ENCODE measurements around the gene DLG4. TPM values are rescaled to one million over a fixed set of nuclear protein-coding genes. Genes with fewer than 3 reads are reported as not detected.

Gene DLG4
- total RNA-seq, 2 donors from 2014 or later, result 9.8 to 16.1 TPM

DNA sequence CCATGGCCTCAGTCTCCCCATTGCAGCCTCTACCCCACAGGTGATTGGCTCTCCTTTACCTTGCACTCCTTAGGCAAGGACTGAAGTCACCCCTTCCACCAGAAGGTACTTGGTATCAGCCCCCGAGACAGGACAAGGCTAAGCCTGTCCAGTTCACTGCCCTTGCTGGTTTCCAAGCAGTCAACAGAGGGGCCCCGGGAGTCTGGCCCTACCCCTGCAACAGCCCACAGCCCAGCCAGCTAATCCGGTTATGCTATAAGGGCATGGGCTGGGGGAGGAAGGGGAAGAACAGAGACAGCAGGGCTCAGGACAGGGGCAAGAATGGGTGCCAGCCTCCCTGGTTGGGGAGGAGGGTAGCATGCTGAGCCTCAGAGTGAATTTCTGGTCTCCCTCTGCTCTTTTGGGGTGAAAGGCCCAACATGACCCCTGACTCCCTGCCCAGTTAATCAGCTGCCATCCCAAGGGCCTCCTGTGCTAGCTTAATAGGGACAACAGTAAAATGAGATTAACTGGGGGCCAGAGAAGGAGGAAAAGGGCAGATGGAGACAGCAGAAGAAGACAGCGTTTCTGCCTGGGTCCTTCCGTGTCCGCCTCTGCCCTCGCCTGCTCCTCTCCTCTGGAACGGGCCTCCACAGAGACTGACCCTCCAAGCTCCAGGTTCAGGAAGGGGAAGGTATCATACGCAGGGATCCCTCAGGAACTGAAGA lies 10.7 kb downstream of the DLG4 start:
- Mint-ChIP-seq H3K27me3 (peaks cover 8% of the 10 kb centered on the region), H3K27ac (peak overlapping the region; percentile 85), H3K36me3 (ENCODE audit: low read depth) (no peaks in the 10 kb centered on the region), H3K4me1 (peaks cover 54% of the 10 kb centered on the region), H3K4me3 (no peak overlapping the region)
- H3K9me3 ChIP-seq (ENCODE audit: control insufficient read depth, low read length, poor library complexity, severe bottlenecking), result no peaks in the 10 kb centered on the region
- DNase-seq, result no peak
- no peak for ATAC-seq

DNA sequence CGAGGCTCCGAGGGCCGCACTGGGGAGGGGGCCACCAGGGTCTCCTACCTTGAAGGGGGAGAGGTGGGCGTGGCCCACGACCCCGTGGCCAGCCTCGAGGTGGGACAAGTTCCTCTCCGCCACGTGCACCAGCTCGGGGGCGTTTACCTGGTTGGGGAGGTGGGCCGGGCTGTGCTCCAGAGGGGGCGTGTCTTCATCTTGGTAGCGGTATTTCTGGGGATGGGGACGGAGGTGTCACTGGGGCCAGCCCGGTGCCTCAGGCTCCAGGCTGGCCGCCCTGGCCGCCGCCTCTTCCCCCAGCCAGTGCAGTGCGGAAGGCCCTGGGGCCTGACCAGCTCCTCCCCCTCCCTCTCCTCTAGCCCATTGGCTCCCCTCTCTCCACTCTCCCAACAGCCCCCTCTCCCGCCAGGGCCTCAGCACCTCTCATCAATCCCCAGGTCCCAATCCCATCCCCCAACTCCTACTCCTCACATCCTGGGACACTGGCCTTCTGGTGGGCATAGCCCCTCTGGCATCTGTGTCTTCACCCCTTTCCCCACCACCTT lies 11.5 kb downstream of the DLG4 start:
- no peak overlapping the region for H3K4me3 Mint-ChIP-seq
- DNase-seq (no peak), ATAC-seq (no peak)
- peak overlapping the region; percentile 100 for H3K27ac Mint-ChIP-seq
- H3K4me1 Mint-ChIP-seq, result peaks cover 50% of the 10 kb centered on the region
- no peaks in the 10 kb centered on the region for H3K36me3 Mint-ChIP-seq (ENCODE audit: low read depth)
- peaks cover 8% of the 10 kb centered on the region for H3K27me3 Mint-ChIP-seq
- no peaks in the 10 kb centered on the region for H3K9me3 ChIP-seq (ENCODE audit: control insufficient read depth, low read length, poor library complexity, severe bottlenecking)

DNA sequence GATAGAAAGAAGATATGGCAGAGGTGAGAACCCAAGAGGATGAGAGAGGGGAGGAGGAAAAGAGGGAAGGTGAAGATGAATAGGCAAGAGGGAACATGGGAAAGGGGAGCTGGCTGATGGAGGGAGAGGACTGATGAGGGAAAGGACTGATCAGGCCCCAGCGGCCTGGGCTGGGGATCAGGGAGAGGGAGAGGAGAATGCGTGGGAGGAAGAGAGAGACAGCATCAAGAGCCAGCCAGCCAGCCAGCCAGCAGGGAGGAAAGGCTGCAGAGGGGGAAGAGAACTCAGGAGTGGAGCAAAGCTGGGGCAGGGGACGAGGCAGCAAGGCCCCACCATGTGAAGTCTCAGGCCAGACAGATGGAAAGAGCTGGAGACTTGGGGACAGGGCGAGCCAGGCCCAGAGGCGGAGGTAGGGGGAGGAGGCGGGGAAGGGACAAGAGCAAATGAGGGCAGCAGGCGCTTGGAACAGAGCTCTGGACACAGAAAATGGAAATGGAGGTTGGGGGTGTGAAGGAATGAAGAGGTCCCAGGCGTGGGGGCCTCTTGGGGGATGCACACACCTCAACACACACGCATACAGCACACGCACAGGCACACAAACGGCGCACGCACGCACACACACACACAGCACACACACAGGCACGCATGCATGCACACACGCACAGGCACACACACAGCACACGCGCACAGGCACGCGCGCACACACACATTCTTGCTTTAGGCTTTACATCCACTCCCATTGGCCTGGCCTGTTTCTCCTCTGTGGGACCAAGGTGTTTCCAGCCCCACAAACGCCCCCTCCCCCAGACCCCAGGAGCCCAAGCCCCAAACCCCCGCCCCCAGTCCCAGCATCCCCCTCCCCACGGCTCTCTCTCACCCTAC lies 12.3 kb downstream of the DLG4 start:
- Mint-ChIP-seq H3K4me1 (peaks cover 50% of the 10 kb centered on the region), H3K27me3 (peaks cover 6% of the 10 kb centered on the region), H3K4me3 (no peak overlapping the region), H3K27ac (peak overlapping the region; percentile 100), H3K36me3 (ENCODE audit: low read depth) (no peaks in the 10 kb centered on the region)
- ATAC-seq, result no peak
- no peak for DNase-seq
- no peaks in the 10 kb centered on the region for H3K9me3 ChIP-seq (ENCODE audit: control insufficient read depth, low read length, poor library complexity, severe bottlenecking)

DNA sequence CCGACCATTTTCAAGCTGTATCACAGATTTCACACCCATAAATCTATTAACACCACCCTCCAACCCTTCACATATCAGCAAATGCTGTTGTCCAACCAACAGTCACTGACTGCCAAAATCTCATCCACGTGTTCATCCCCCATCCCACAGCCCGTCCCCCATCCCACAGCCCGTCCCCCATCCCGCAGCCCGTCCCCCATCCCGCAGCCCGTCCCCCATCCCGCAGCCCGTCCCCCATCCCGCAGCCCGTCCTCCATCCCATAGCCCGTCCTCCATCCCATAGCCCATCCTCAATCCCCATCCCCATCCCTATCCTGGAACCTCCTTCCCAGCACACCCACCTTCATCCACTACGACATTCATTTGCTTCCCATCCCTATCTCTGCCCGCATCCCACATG lies 14.1 kb downstream of the DLG4 start:
- H3K27ac Mint-ChIP-seq, result peak overlapping the region; percentile 100
- H3K9me3 ChIP-seq (ENCODE audit: control insufficient read depth, low read length, poor library complexity, severe bottlenecking), result no peaks in the 10 kb centered on the region
- H3K4me1 Mint-ChIP-seq, result peaks cover 44% of the 10 kb centered on the region
- no peaks in the 10 kb centered on the region for H3K27me3 Mint-ChIP-seq
- no peak for DNase-seq
- H3K4me3 Mint-ChIP-seq, result peak overlapping the region; percentile 90
- no peak for ATAC-seq
- H3K36me3 Mint-ChIP-seq (ENCODE audit: low read depth), result no peaks in the 10 kb centered on the region

DNA sequence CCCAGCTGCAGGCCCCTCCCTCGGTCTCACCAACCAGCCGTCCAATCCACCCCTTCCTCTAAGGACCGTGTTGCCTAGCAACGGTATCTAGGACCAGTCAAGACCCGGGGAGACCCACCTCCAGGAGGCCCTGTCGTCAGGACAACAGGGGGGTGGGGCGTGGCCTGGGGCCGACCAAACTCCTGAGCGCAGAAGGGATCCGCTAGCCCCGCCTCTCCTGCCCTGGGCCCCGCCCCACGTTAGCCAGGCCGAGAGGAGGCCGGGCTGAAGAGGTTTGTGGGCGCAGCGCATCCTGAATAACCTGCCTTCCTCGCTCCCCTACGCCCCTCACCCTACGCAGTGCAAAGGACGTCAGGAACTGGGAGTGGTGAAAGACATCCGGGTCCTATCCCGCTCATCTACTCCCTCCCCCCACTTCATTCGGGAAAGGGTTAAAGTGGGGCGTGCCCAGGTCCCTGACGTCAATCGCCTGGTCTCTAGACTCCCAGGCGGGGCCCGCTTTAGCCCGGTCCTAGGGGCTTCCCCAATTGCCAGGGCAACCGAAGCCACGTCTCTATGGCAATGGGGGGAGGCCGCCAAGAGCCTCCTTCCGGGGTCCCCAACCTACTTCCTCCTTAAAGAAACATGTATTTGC lies 14.7 kb downstream of the DLG4 start:
- ATAC-seq, result peak; percentile 84
- DNase-seq, result peak; percentile 96
- Mint-ChIP-seq H3K4me3 (peak overlapping the region; percentile 90), H3K4me1 (peaks cover 40% of the 10 kb centered on the region), H3K27ac (peak overlapping the region; percentile 100), H3K36me3 (ENCODE audit: low read depth) (no peaks in the 10 kb centered on the region), H3K27me3 (no peaks in the 10 kb centered on the region)
- no peaks in the 10 kb centered on the region for H3K9me3 ChIP-seq (ENCODE audit: control insufficient read depth, low read length, poor library complexity, severe bottlenecking)

DNA sequence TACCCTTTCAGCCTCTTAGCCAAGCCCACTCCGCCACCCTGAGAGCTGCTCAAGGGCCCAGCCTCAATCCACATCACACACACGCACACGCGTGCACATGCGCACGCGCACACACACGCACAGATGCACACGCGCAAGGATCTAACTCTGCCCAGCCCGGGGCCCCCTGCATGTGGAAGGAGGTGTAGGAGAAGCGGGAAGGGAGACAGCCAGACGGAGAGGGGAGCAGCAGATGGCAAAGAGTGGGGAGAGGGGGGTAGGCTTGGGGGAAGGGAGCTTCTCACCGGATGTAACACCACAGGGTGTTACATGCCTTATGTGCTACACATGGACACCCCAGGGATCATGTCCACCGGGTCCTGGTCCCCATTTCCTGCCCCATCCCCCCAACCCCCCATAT lies 15.3 kb downstream of the DLG4 start:
- H3K4me3 Mint-ChIP-seq, result peak overlapping the region; percentile 90
- DNase-seq, result no peak
- ATAC-seq, result peak; percentile 1

DNA sequence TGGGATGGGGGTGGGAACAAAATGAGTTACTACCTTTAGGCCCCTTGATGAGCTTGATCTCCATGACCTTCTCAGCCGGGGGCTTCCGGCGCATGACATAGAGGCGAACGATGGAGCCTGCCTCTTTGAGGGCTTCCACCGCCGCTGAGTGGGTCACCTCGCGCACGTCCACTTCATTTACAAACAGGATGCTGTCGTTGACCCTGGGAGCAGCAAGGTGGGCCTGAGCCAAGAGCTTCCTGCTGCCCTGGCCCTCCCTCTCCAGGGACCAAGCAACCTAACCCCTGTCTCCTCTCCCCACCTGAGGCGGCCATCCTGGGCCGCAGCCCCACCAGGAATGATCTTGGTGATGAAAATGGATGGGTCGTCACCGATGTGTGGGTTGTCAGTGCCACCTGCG lies 16.2 kb downstream of the DLG4 start:
- DNase-seq (no peak), ATAC-seq (no peak)
- H3K27me3 Mint-ChIP-seq, result no peaks in the 10 kb centered on the region
- peak overlapping the region; percentile 100 for H3K27ac Mint-ChIP-seq
- H3K9me3 ChIP-seq (ENCODE audit: control insufficient read depth, low read length, poor library complexity, severe bottlenecking), result no peaks in the 10 kb centered on the region
- H3K36me3 Mint-ChIP-seq (ENCODE audit: low read depth), result no peaks in the 10 kb centered on the region
- H3K4me3 Mint-ChIP-seq, result peak overlapping the region; percentile 67
- peaks cover 38% of the 10 kb centered on the region for H3K4me1 Mint-ChIP-seq

More for the DNA sequence above, 15.3 kb downstream of the DLG4 start:
- Mint-ChIP-seq H3K27me3 (no peaks in the 10 kb centered on the region), H3K4me1 (peaks cover 39% of the 10 kb centered on the region), H3K36me3 (ENCODE audit: low read depth) (no peaks in the 10 kb centered on the region), H3K27ac (peak overlapping the region; percentile 100)
- H3K9me3 ChIP-seq (ENCODE audit: control insufficient read depth, low read length, poor library complexity, severe bottlenecking), result no peaks in the 10 kb centered on the region

DNA sequence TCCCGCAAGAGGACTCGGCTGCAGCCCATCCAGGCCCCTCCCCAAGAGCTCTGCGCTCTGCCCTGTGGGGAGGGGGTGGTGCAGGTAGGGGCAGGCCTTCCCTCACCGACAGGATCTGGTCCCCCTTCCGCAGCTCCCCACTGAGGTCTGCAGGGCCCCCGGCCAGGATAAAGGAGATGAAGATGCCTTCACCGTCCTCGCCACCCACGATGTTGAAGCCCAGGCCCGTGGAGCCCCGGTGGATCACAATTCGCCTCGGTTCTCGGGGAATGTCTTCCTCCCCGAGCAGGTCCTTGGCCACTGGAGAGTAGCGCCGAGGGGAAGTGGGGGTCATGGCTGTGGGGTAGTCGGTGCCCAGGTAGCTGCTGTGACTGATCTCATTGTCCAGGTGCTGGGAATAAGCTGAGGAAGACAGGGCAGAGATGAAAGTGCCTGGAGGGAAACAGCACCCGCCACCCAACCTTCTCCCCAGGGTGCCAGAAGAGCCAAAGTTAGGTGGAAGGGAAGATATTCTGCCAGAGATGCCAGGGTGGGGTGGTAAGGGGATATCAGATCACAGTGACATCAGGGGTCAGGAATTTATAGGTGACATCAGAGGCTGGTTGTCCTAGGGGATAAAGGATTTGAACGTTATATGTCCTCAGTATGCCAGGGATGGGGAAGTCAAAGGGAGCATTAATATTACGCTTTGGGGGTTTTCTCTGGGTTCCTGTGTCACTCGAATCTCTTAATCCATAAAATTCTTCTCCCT lies 22.8 kb downstream of the DLG4 start:
- H3K4me3 Mint-ChIP-seq, result no peak overlapping the region
- peaks cover 3% of the 10 kb centered on the region for H3K36me3 Mint-ChIP-seq (ENCODE audit: low read depth)
- no peak for DNase-seq
- H3K4me1 Mint-ChIP-seq, result no peaks in the 10 kb centered on the region
- H3K27ac Mint-ChIP-seq, result no peak overlapping the region
- H3K9me3 ChIP-seq (ENCODE audit: control insufficient read depth, low read length, poor library complexity, severe bottlenecking), result no peaks in the 10 kb centered on the region
- ATAC-seq, result no peak
- no peaks in the 10 kb centered on the region for H3K27me3 Mint-ChIP-seq

DNA sequence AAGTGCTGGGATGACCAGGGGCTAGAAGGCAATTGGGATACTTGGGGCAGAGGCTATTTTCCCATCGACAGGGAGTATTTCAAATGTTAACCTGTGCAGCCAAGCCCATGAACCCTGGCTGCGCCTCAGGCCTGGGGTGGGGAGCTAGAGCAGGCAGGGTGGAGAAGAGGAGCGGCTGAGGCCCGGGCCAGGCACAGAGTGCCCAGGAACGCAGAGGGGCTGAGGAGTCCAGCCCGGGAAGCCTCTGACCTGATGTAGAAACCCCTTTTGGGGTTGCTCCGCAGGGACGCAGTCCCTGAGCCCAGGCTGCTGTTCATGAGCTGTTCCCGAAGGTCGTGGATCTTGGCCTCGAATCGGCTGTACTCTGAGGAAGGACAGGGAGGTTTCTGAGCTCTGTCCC lies 23.7 kb downstream of the DLG4 start:
- Mint-ChIP-seq H3K36me3 (ENCODE audit: low read depth) (peaks cover 3% of the 10 kb centered on the region), H3K27ac (no peak overlapping the region), H3K4me1 (peaks cover 3% of the 10 kb centered on the region), H3K4me3 (no peak overlapping the region), H3K27me3 (no peaks in the 10 kb centered on the region)
- DNase-seq (no peak), ATAC-seq (no peak)
- no peaks in the 10 kb centered on the region for H3K9me3 ChIP-seq (ENCODE audit: control insufficient read depth, low read length, poor library complexity, severe bottlenecking)

DNA sequence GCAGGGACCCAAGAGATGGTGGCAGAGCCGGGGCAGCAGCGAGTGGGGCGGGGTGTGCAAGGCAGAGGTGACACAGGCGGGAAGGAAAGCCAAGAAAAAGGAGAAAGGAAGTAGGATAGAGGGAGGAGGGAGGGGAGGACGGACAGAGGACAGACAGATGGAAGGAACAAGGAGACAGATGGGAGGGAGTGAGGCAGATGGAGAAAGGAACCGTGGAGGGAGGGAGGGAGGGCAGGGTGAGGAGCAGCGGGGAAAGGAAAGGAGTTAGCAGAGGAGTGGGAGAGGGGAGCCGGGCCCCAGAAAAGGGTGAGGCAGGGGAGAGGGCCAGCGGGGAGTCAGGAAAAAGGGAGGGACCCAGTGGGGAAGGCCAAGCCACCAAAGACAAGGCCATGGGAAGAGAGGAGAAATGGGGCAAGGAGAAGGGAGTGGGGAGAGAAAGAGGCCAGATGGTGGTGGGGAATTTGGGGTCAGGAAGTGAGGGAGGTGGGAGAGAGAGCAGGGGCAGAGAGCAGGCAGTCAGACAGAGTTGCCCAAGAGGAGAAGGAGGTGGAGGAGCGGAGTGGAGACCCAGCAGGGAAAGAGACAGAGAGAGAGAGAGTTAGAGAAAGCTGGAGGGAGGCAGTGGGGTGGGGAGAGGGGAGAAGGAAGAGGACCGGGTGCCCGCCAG lies 27.2 kb downstream of the DLG4 start:
- Mint-ChIP-seq H3K27ac (peak overlapping the region; percentile 72), H3K4me1 (peaks cover 5% of the 10 kb centered on the region), H3K4me3 (no peak overlapping the region), H3K36me3 (ENCODE audit: low read depth) (peaks cover 3% of the 10 kb centered on the region), H3K27me3 (no peaks in the 10 kb centered on the region)
- no peak for ATAC-seq
- H3K9me3 ChIP-seq (ENCODE audit: control insufficient read depth, low read length, poor library complexity, severe bottlenecking), result no peaks in the 10 kb centered on the region
- DNase-seq, result no peak

DNA sequence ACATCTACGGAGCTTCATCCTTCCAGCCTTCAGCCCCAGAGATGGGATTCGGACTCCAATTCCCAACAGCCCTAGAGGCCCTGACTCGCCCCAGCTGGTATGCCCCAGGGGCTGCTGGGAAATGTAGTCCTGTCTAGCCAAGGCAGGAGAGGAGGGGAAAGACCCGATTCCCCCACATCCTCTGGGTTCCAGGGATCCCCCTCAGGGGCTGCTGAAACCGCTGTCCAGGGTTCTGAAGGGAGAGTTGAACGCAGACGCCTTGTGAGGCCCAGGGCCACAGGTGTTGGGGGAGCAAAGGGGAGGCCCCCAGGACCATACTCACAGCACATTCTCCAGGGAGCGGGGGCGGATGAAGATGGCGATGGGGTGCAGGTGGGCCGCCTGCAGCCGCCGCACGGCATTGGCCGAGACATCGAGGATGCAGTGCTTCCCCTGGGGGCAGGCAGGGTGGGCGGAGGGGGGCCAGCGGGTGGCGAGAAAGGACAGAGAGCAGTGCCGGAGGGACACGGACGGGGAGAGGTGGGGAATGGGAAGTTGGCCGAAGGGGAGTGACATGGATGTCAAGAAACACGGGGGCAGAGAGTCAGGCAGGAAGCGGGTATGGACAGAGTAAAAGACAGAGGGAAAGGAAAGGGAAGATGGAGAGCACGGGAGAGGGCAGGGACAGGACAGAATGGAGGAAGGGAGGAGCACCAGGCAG lies 27.9 kb downstream of the DLG4 start:
- H3K36me3 Mint-ChIP-seq (ENCODE audit: low read depth), result peaks cover 3% of the 10 kb centered on the region
- no peak overlapping the region for H3K4me3 Mint-ChIP-seq
- H3K27ac Mint-ChIP-seq, result peak overlapping the region; percentile 72
- ATAC-seq (peak; percentile 68), DNase-seq (no peak)
- H3K9me3 ChIP-seq (ENCODE audit: control insufficient read depth, low read length, poor library complexity, severe bottlenecking), result no peaks in the 10 kb centered on the region
- peaks cover 6% of the 10 kb centered on the region for H3K4me1 Mint-ChIP-seq
- no peaks in the 10 kb centered on the region for H3K27me3 Mint-ChIP-seq

DNA sequence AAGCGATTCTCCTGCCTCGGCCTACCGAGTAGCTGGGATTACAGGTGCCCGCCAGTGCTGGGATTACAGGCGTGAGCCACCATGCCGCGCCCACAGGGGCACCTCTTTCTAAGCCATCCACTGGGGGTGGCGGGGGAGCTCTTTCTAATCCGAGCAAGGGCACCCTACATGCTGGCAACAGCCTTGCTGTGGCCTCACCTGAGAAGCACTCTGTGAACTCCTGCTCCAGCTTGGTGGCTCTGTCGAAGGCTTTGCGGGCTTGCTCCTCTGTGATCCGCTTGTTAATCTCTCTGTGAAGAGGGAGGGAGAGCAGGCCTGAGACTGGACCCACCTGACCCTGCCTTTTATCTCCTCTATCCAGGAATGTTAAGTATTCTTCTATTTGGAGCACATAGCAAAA lies 28.6 kb downstream of the DLG4 start:
- Mint-ChIP-seq H3K36me3 (ENCODE audit: low read depth) (peaks cover 3% of the 10 kb centered on the region), H3K27ac (no peak overlapping the region), H3K27me3 (peaks cover 4% of the 10 kb centered on the region), H3K4me1 (peaks cover 11% of the 10 kb centered on the region), H3K4me3 (no peak overlapping the region)
- ATAC-seq (no peak), DNase-seq (no peak)
- H3K9me3 ChIP-seq (ENCODE audit: control insufficient read depth, low read length, poor library complexity, severe bottlenecking), result no peaks in the 10 kb centered on the region

All from T-helper 17 cell (primary cell).